HG02763 (cell line): ENCODE measurements around the gene EPHA6.
"Not testable (repeated sequence)": the region's sequence is repeated elsewhere in the genome, so short reads cannot be mapped to it uniquely, and the experiment has no call there.

Source experiments
- ATAC-seq: cut with Tn5 transposase; IDR thresholded peaks from one replicate; pipeline ENCODE4 v1.9.1; 2021; ENCODE audit warnings: mild to moderate bottlenecking, moderate library complexity; ENCODE audit not compliant: unreplicated experiment

Gene EPHA6

DNA sequence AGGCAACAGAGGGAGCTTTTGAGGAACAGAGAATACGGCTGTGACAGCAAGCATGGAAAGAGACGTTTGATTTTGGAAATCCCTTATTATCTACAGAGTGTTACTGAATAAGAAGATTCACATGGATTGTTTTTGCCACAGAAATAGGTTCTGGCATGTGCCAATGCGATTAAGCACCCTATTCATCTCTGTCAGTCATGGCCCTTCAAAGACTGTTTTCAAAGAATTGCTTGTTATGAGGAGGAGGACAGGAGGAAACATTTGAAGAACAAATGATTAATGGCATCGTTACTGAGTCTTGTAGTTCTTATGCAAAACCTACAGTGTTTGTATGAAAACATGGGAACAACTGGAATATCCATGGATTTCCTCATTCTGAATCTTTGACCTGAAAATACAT, 86.2 kb downstream of the EPHA6 start:
- ATAC-seq, result no peak

DNA sequence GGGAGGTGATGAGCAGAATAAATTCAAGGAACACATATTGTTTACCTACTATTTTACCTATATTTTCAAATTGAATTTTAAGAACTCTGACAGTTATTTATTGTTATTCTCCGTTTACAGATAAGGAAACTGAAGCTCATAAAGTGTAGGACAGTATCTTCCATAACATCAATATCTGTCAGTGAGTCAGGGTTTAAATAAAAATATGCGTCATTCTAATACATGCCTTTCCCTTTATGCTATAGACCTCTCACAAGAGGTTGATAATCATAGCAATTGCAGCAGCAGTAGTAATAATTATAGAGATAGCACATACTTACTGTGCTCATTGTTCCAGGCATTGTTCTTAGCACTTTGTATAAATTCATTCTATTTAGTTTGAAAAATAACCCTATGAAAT, 101.1 kb downstream of the EPHA6 start:
- ATAC-seq, result no peak

DNA sequence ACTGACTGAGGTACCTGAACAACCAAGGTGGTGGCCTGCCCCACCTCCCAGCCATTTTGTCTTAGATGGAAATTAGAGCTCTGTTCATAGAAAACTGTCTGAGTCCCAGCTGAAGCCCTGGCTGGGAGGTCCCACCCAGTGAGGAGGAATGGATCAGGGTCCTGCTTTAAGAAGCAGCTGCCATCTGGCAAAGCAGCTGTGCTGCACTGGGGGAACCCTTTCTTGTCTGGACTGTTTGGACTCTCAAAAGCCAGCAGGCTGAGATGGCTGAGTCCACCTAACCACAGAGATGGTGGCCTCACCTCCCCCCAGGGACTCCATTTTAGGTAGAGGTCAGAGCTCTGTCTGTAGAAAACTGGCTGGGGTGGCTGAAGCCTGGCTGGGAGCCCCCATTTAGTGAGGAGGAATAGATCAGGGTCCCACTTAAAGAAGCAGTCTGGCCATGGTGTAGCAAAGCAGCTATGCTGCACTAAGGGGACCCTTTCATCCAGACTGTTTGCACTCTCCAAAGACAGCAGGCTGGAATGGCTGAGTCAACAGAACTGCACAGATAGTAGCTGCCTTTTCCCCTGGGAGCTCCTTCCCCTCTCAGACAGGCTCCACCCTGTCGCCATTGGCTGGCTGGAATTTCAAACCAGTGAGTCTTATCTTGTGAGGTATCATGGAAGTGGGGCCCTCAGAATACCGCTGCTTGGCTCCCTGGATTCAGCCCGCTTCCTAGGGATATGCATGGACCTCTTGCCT, 116.9 kb downstream of the EPHA6 start:
- no peak for ATAC-seq

DNA sequence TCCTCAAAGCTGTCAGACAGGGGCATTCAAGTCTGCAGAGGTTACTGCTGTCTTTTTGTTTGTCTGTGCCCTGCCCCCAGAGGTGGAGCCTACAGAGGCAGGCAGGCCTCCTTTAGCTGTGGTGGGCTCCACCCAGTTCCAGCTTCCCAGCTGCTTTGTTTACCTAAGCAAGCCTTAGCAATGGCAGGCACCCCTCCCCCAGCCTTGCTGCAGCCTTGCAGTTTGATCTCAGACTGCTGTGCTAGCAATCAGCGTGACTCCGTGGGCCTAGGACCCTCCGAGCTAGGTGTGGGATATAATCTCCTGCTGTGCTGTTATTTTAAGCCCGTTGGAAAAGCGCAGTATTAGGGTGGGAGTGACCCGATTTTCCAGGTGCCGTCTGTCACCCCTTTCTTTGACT, 127.7 kb downstream of the EPHA6 start:
- not testable (repeated sequence) for ATAC-seq

DNA sequence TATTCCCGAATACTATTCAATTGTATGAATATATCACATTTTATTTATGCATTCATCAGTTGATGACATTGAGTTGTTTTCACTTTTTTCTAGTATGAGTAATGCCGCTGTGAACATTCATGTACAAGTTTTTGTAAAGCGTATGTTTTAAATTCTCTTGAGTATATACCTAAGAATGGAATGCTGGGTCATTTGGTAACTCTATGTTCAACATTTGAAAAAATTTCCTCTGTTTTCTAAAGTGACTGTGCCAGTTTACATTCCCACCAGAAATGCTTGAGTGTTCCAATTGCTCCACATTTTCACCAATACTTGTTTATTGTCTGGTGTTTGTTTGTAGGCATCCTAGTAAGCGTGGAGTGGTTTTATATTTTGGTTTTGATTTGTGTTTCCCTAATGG, 144.5 kb downstream of the EPHA6 start:
- ATAC-seq, result no peak

DNA sequence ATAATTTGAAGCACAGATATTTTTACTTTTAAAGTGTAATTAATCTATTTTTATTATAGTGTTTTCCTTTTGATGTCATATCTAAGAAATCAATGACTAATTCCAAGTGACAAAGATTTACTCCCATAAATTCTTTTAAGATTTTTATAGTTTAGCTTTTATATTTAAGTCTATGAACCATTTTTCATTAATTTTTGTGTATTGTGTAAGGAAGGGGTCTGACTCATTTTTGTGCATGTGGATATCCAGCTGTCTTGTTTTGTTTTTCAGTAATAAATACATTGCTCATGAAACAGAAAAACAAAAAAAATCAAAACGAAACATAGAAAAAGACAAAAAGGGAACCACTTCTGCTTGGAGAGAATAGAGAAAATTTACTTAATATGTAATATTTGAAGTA, 145.1 kb downstream of the EPHA6 start:
- ATAC-seq, result no peak

DNA sequence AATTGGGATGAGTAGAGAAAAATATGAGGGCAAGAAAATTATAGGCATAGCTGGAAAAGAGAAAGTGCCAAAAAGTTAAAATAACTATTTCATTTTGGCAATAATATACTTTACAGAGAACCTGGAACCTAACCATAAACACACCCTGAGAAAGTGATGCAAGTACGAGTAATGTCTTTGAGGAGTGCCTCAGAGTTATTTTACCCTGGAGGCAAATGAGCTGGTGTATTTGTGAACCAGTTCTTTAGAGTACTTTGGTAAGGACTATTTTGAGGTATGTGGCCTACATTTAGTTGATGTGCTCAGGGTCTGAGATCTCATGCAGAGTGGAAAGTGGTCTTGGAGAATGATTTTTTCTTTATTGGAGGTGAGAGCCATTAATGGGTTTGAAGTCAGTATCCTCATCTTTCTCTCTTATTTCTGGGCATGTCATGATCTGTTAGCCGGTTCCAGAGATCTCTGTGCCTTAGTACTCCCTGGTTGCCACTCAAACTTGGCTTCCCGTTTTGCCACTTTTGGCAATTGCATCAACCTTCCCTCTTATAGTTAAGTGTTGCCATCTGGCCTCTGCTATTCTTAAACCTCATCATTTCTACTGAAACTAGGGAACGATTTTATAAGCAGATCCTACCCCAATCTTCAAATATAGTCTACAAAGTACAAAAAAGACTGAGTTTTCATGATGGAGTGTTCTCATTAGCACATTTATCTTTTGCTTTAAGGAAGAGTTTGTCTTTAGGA, 145.7 kb downstream of the EPHA6 start:
- ATAC-seq, result no peak

DNA sequence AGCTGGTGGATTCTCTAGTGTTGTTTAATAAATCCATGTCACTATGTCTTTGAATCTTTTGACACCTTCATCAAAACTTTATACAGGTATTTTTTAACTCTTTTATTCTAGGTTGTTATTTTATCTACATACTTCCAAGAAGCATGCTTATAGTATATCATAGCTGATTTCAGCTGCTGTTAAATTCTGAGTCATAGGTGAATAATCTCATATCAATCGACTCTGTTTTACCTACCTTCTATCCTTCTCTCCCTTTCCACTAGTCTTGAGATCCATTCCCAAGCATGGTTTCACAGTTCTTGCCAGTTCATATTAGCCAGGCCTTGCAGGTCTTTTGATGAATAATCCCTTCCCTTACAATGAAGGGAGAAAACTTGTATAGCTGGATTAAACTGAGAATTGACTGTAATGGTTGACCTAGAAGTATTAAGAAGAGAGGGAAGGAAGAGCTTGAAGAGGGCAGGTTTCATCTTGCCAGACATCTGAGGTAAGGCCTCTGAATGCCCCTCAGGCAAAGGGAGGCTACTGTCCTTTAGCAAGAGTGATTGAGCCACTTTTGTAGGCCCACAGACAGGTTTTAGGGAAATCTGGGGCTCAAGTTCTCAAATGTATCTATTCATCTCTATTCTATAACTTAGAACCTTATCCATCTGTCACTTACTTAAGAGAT, 146.4 kb downstream of the EPHA6 start:
- ATAC-seq, result no peak

DNA sequence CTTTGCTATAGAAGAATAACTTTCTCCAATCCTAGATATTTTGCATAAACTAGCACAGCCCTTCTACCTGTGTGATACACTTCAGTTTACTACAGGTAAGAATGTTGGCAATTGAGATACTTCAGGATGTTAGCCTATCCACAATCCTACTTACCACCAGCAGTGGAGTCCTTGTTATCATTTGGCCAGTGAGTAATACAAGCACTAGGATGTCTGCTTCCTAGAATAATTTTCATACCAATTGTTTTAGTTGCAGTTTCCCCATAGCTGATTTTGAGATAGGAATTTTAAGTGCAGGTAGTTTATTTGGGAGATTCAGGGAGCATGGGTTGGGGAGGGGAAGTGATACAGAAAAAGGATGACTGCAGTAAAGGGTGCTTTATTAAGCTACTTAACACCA, 147.2 kb downstream of the EPHA6 start:
- no peak for ATAC-seq

DNA sequence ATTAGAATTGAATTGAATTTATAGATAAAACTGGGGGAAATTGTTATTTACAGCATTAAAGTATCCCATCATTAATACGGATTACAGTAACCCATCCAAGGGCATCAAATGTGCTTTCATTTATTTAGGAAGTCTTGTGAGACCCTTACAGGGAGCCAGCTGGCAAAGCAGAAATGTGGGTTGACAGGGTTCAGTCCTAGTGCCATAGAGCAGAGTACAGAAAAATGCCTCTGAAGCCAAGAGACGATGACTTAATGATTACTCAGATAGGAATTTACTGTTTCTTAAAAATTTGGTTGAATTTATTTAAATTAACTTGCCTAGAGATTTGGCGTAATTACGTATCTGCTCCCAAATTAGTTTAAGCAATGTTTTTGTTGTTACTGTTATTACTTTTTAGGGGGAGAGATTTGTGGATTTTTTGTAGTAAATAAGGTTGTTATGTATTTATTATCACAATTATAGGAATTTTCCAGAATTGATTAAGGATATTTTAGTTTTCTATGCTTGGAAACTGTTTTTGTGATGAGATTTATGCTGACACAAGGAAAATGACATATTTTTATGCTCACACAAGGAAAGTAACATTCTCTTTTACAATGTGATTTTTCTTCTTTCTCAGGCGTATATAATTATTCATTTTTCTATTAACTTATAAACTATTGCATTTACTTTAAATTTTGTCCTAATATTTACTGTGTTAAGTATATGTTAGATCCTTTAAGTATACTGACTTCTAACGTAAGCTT, 152.0 kb downstream of the EPHA6 start:
- no peak for ATAC-seq

DNA sequence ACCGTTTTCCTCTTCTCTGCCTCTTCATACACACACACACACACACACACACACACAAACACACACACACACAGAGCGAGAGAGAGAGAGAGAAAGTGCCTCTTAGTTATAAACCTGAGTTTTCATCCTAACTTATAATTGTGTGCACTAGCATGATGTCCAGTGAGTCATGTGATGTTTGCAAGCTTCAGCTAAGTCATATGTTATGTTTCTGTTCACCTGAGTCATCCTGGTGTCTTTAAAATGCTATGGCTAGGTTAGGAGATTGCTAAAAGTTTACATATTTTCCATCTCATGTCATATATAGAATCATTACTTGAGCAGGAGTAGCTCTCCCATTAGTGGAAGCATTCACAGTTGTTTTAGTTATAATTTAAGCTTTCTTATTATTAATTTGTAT, 155.8 kb downstream of the EPHA6 start:
- no peak for ATAC-seq

DNA sequence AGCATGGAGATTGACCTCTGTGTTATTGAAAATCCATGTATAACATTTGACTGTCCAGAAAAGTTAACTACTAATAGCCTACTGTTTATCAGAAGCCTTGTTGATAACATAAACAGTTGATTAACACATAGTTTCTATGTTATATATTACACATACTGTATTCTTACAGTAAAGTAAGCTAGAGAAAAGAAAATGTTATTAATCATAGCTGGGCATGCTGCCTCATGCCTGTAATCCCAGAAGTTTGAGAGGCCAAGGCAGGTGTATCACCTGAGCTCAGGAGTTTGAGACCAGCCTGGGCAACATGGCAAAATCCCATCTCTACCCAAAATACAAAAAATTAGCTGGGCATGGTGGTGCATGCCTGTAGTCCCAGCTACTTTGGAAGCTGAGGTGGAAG, 163.3 kb downstream of the EPHA6 start:
- ATAC-seq, result no peak

DNA sequence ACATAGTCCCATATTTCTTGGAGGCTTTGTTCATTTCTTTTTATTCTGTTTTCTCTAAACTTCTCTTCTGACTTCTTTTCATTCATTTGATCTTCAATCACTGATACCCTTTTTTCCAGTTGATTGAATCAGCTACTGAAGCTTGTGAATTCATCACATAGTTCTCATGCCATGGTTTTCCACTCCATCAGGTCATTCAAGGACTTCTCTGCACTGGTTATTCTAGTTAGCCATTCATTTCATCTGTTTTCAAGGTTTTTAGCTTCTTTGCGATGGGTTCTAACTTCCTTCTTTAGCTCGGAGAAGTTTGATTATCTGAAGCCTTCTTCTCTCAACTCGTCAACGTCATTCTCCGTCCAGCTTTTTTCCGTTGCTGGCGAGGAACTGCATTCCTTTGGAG, 169.3 kb downstream of the EPHA6 start:
- ATAC-seq, result not testable (repeated sequence)

DNA sequence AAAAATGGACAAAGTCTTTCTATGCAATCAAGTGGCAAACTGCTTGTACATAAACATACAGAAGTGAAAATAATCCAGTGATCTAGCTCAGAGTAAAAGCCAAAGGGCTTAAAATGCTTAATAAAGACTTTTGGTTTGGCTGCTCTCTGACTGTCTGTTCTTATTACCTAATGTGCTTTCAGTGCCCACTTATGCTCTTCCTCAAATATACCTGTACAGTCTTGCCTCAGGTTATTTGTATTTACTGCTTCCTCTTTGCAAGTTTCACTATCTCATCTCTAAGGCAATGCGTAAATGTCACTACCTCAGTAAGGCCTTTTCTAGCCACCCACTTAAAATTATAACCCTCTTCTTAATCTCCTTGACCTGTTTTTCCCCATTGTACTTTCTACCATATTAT, 171.8 kb downstream of the EPHA6 start:
- no peak for ATAC-seq

DNA sequence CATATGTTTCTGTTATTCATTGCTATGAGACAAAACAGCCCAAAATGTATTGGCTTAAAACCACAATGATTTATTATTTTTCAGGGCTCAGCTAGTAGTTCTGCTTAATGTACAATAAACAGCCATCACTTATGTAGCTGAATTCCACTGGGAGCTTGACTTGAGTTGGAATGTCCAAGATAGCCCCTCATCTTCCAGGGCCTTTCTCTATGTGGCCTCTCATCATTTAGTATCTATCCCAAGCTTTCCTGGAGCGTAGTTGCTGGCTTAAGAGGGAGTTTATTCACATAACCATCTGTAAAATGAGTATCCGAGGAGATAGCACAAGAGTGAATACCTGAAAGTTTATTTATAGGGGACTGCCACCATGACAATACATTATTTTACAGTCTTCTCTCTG, 176.8 kb downstream of the EPHA6 start:
- ATAC-seq, result no peak

DNA sequence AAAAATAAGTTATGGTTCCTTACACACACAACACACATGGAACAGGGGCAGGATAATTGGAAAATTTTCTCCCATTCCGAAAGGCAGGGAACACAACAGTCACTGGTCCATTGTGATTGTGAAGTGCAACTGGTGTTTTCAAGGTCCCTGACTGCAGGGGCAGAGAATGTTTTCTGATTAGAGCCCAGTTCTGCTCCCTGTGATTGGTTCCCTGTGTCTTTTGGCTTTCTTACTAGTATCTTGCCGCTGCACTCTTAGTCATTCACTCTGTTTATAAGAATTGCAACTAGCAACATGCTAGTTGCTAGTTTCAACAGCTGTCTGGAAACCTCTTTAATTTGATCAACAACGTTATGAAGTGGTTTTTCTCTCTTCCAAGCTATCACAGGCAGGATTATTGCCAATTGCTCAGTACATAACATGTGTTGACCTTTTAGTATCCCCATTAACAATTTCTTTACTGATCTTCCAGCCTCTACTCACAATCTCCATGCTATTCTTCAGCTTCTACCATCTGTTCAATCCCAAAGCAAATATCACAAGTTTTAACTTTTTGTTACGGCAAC, 177.5 kb downstream of the EPHA6 start:
- ATAC-seq, result no peak

DNA sequence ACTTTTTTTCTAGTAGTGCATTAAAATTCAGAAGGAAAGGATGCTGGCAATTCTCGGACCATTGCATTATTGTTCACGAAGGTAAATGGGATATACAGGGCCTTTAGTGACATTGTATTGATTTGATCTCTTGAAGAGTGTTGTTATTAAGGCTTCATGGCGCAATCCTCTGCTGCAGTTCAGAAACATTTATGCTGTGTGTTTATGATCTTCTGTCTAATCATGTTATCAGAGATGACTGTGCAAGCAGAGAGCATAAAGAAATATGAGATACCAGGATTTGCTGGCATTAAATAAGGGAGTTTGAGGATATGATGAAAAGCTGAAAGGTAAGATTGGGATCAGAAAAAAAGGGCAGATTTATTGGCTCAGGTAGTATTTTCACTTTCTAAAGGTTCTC, 180.6 kb downstream of the EPHA6 start:
- no peak for ATAC-seq

DNA sequence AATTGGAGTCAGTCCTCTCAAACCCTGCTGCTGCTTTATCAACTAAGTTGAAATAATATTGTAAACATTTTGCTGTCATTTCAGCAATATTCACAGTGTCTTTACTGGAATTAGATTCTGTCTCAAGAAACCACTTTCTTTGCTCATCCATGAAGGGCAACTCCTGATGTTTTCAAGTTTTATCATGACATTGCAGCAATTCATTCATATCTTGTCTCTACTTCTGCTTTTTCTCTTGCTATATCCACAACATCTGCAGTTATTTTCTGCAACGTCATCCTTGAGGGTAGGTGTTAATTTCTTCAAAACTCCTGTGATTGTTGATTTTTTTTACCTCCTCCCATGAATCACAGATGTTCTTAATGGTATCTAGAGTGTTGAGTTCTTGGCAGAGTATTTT, 181.6 kb downstream of the EPHA6 start:
- no peak for ATAC-seq

DNA sequence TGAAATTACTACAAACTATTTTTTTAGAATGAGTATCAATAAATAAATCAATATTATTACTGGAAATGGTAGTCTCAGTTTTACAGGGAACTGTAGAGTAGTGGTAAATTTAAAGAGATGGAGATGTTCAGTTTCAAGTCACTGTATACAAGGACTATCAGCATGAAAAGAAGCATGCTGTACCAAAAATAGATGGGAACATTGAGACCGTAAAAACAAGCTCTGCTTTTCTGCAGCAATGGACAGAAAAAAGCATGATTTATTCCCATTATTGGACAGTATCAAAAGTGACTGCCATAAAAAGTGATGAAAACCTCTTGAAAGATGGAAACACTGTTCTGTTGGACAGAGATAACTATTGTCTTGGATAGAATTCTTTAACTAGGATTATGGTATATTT, 187.2 kb downstream of the EPHA6 start:
- ATAC-seq, result no peak

DNA sequence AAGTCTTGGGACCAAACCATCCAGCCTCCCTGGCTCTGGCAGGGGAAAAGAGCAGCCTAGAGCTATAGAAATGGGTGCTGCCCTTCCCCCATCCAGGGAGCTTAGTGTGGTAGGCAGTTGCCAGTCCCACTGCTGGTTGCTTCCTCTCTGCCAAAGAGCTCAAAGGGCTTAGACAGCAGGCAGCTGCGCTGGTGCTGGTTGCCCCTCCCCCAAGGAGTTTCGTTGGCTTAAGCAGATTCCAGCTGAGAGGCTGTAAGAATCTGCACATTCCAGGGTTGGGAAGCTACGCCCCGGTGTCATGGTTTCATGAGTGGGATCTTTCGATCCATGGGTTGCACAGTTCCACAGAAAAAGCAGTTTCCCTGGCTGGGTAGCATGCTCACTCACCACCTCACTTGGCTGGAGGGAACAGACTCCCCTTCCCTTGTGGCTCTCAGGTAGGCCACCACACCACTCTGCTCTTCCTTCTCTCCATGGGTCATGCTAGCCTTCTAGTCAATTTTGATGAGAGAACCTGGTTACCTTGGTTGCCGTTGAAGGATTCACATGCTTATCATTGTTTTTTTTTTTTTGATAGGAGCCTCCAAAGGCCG, 195.1 kb downstream of the EPHA6 start:
- ATAC-seq, result no peak
